Endothelial cell (in vitro differentiated cells): ENCODE measurements around the gene PIK3R1. TPM values are rescaled to one million over a fixed set of nuclear protein-coding genes. Genes with fewer than 3 reads are reported as not detected.

ENCODE experiments used
- DNase-seq: peaks from one replicate; pipeline ENCODE4 v3.0.0; 2021; ENCODE audit warnings: low spot score
- H3K27ac Mint-ChIP-seq: one replicate; pipeline ENCODE4 v1.8.0; 2021; ENCODE audit warnings: mixed read lengths, inconsistent platforms; ENCODE audit not compliant: unreplicated experiment
- H3K27me3 Mint-ChIP-seq: one replicate; pipeline ENCODE4 v1.8.0; 2021; ENCODE audit warnings: mild to moderate bottlenecking, moderate library complexity, mixed read lengths, inconsistent platforms; ENCODE audit not compliant: unreplicated experiment
- H3K36me3 Mint-ChIP-seq: one replicate; pipeline ENCODE4 v1.8.0; 2021; ENCODE audit warnings: mild to moderate bottlenecking, low read depth, mixed read lengths, inconsistent platforms; ENCODE audit not compliant: unreplicated experiment
- H3K4me1 Mint-ChIP-seq: one replicate; pipeline ENCODE4 v1.8.0; 2021; ENCODE audit warnings: mild to moderate bottlenecking, mixed read lengths, inconsistent platforms; ENCODE audit not compliant: unreplicated experiment
- H3K4me3 Mint-ChIP-seq: one replicate; pipeline ENCODE4 v1.8.0; 2021; ENCODE audit warnings: mild to moderate bottlenecking, mixed read lengths, inconsistent platforms; ENCODE audit not compliant: unreplicated experiment
- H3K9me3 Mint-ChIP-seq: one replicate; pipeline ENCODE4 v1.8.0; 2021; ENCODE audit warnings: mixed read lengths, inconsistent platforms; ENCODE audit not compliant: unreplicated experiment
- CTCF ChIP-seq: fragments of 200-600 bp; sonication (generic); IDR thresholded peaks from one replicate; pipeline ENCODE4 v1.5.0; 2021; ENCODE audit warnings: antibody characterized with exemption; ENCODE audit not compliant: unreplicated experiment
- total RNA-seq: library from RNA; stranded (reverse); fragmentation: NEBNext Ultra II Directional; extraction: Animal tissue kit (Norgen Biotek cat#: 25700); gene quantifications from one replicate; pipeline ENCODE4 v1.2.1, GENCODE V29; 2021; ENCODE audit not compliant: unreplicated experiment

The PIK3R1 gene
- total RNA-seq, 1 donor from 2014 or later: 37.1 TPM

GRCh38 chr5:68350176-68350575 lies 134.6 kb downstream of the PIK3R1 start:
- Mint-ChIP-seq H3K4me3 (no peak overlapping the region), H3K27me3 (peaks cover 2% of the 10 kb centered on the region), H3K36me3 (peaks cover 6% of the 10 kb centered on the region), H3K4me1 (peaks cover 16% of the 10 kb centered on the region), H3K9me3 (no peaks in the 10 kb centered on the region), H3K27ac (no peak overlapping the region)
- no peak for DNase-seq
- TF ChIP-seq CTCF: no peak
